Measurements from ENCODE around the gene ZNF598.

ZNF598 gene
- total RNA-seq: 60.6 to 130 (median 71.1) reads per million in 3 experiments

- peak; percentile 75 for DNase-seq
Observed at GRCh38 chr16:2009791-2010510, at the start of gene ZNF598. Gene ZNF598 (minus strand): TSS chr16:2009821.

GRCh38 chr16:2058872-2059271, 49.3 kb upstream of the ZNF598 start:
- no peak for DNase-seq

GRCh38 chr16:2058420-2058819, 48.8 kb upstream of the ZNF598 start:
- DNase-seq: no peak

- no peak for DNase-seq
Observed at GRCh38 chr16:2057438-2057837, 47.8 kb upstream of the ZNF598 start.

GRCh38 chr16:2056681-2057407, 47.2 kb upstream of the ZNF598 start:
- no peak for DNase-seq

- no peak for DNase-seq
Observed at GRCh38 chr16:2056077-2056476, 46.5 kb upstream of the ZNF598 start.

- DNase-seq: no peak
Observed at GRCh38 chr16:2054543-2055245, 45.1 kb upstream of the ZNF598 start.

GRCh38 chr16:2053897-2054296, 44.3 kb upstream of the ZNF598 start:
- no peak for DNase-seq

GRCh38 chr16:2053211-2053610, 43.6 kb upstream of the ZNF598 start:
- DNase-seq: no peak

GRCh38 chr16:2048116-2048543, 38.5 kb upstream of the ZNF598 start:
- DNase-seq: no peak

- peak; percentile 87 for DNase-seq
Observed at GRCh38 chr16:2047330-2048115, 37.9 kb upstream of the ZNF598 start, which contains the start of the genes NTHL1 and TSC2. Gene NTHL1 (minus strand): TSS chr16:2047834. CDS start chr16:2047823, 11 bp downstream. Gene TSC2 (plus strand): TSS chr16:2047985. CDS start chr16:2048616, 631 bp downstream.

- DNase-seq: no peak
Observed at GRCh38 chr16:2046893-2047329, 37.3 kb upstream of the ZNF598 start.

GRCh38 chr16:2045965-2046892, 36.6 kb upstream of the ZNF598 start:
- no peak for DNase-seq

- no peak for DNase-seq
Observed at GRCh38 chr16:2044541-2044940, 34.9 kb upstream of the ZNF598 start.

GRCh38 chr16:2043667-2044451, 34.2 kb upstream of the ZNF598 start:
- DNase-seq: no peak

- no peak for DNase-seq
Observed at GRCh38 chr16:2042986-2043666, 33.5 kb upstream of the ZNF598 start.

- no peak for DNase-seq
Observed at GRCh38 chr16:2042171-2042985, 32.8 kb upstream of the ZNF598 start.

- DNase-seq: no peak
Observed at GRCh38 chr16:2040787-2041522, 31.3 kb upstream of the ZNF598 start.
